HG03108 (cell line): ENCODE data around the gene SPATA20.
A peak's percentile ranks its signal among the peaks of the same experiment; 100 is the strongest.

Experiments
- ATAC-seq: cut with Tn5 transposase; IDR thresholded peaks from one replicate; pipeline ENCODE4 v1.9.1; 2021; ENCODE audit warnings: moderate library complexity; ENCODE audit not compliant: unreplicated experiment

SPATA20 gene

GRCh38 chr17:50538549-50539410 lies 8.2 kb upstream of the SPATA20 start:
- no peak for ATAC-seq

- ATAC-seq: no peak
These were observed 7.0 kb upstream of the SPATA20 start for GRCh38 chr17:50539762-50540559.

GRCh38 chr17:50540560-50541401 lies 6.2 kb upstream of the SPATA20 start:
- no peak for ATAC-seq

DNA sequence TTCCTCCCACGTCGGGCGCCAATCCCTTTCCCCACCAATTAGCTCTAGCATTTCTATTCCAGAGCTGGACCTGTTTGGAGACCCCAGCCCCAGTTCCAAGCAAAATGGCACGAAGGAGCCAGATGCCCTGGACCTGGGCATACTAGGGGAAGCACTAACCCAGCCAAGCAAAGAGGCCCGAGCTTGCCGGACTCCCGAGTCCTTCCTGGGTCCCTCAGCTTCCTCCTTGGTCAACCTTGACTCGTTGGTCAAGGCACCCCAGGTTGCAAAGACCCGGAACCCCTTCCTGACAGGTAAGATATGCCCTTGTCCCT lies 5.6 kb upstream of the SPATA20 start:
- ATAC-seq: no peak

- ATAC-seq: peak; percentile 63
These were observed 5.0 kb upstream of the SPATA20 start for GRCh38 chr17:50541716-50542688.

GRCh38 chr17:50542795-50543774 lies 3.9 kb upstream of the SPATA20 start:
- no peak for ATAC-seq

DNA sequence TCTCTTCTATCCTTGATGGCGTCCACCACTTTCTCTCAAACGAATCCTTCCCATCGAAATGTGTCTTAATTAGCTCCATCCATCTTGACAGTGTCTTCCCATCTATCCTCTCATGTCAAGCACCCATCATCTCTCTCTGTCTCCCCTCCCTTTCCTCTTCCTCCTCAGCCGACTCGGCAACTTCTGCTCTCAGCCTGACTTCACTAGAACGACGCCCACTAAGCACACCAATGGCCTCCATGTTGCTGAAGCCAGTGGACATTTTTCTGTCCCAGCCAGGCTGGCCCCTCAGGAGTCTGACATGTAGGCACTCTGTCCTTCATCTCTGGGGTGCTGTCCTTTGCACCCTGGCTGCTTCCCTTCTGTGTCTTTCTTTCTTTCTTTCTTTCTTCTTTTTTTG lies 2.5 kb upstream of the SPATA20 start:
- no peak for ATAC-seq

GRCh38 chr17:50545311-50545710 lies 1.7 kb upstream of the SPATA20 start:
- ATAC-seq: no peak

- ATAC-seq: no peak
These were observed 306 bp upstream of the SPATA20 start for GRCh38 chr17:50546701-50547034.

DNA sequence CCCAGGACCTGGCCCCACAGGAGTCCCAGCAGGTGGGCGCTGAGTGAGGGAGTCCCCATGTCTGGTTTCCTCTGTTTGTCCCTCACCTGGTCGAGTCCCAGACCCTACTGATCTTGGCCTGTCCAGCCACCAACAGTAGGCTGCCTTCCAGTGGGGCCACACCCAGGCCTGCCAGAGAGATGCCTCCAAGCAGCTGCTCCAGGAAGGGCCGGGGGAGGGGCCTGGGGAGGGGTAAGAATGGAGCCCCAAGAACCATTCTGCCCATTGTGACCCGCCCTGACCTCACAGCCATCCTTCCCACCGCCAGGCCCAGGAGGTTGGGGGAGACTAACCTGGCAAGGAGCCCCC lies 736 bp downstream of the SPATA20 start:
- ATAC-seq: no peak

DNA sequence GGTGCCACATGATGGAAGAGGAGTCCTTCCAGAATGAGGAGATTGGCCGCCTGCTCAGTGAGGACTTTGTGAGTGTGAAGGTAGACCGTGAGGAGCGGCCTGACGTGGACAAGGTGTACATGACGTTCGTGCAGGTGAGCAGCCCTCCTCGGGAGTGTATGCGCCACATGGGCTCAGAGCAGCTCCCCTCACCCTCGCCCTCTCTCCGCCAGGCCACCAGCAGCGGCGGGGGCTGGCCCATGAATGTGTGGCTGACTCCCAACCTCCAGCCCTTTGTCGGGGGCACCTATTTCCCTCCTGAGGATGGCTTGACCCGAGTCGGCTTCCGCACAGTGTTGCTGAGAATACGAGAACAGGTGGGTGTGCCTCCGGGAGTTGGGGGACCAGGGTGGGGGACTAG lies 1.9 kb downstream of the SPATA20 start:
- ATAC-seq: no peak

DNA sequence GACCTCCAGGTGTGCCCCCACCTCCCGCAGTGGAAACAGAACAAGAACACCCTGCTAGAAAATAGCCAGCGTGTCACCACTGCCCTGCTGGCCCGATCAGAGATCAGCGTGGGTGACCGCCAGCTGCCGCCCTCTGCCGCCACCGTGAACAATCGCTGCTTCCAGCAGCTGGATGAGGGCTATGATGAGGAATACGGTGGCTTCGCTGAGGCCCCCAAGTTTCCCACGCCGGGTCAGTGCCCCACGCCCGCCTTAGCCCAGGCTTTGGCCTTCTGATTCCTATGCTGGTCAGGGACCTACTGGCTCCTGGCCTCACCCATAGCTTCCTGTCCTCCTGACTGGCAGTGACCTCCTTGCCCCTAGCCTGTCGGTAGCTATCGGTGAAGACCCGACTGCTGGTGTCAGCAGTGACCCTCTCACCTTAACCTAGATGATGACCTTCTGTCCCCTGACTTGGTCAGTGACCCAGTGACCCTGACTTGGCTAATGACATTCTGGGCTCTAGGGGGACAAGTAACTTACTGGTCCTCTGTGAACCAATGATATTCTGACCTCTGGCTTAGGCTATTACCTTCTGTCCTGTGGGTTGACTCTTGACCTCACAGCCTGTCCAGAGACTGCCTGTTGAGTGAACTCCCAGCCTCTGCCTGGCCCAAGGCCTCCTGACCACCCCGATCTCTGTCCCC lies 2.4 kb downstream of the SPATA20 start:
- no peak for ATAC-seq

DNA sequence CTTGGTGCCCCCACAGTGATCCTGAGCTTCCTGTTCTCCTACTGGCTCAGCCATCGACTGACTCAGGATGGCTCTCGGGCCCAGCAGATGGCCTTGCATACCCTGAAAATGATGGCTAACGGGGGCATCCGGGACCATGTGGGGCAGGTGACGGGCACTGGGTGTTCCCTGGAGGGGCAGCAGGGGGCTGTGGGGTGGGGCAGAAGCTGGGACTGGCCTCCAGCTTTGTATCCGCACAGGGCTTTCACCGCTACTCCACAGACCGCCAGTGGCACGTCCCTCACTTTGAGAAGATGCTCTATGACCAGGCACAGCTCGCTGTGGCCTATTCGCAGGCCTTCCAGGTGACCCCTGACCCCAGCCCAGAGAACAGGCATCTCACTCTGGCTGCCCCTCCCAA lies 3.0 kb downstream of the SPATA20 start:
- no peak for ATAC-seq

GRCh38 chr17:50550661-50551432 lies 3.9 kb downstream of the SPATA20 start:
- ATAC-seq: no peak

DNA sequence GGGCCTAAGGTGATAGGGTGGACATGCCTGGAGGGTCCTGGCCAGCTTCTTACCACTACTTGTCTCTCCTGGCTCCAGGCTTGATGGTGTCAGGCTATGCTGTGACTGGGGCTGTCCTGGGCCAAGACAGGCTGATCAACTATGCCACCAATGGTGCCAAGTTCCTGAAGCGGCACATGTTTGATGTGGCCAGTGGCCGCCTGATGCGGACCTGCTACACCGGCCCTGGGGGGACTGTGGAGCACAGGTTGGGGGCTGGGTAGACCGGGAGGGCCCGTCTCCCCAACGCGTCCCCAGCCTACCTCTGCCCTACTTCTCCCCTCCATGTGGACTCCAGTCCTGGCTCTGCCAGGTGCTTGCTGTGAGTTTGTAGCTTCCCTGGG lies 4.5 kb downstream of the SPATA20 start:
- no peak for ATAC-seq

- ATAC-seq: no peak
These were observed 4.9 kb downstream of the SPATA20 start for GRCh38 chr17:50551884-50552283.

GRCh38 chr17:50554201-50554600 lies 7.2 kb downstream of the SPATA20 start:
- no peak for ATAC-seq

DNA sequence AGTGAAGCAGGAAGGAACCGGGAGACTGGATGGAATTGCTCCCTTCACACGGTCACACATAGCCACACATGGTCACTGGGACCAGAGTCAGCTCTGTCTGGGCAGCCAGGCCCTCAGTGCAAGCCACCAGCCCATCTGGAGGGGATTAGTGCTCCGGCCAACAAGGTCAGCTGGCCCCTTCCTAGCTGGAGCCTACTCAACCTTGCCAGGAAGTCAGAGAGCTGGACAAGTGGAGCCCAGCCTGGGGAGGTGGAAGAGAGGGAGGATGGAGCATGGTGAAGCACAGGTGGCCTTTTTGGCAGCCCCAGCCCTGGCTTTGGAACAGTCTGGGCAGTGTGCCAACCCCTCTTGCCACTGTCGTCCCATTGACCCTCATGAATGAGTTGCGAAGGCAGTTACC lies 9.8 kb downstream of the SPATA20 start:
- ATAC-seq: no peak
